Sigmoid colon (tissue), 3 donors: ENCODE data around the gene TNRC18.

Experiments
- CTCF ChIP-seq, 4 experiments: fragments of 450-650 bp in 3 of 4; fragments of 200-600 bp in 1 of 4; IDR thresholded peaks; one replicate each; pipeline ENCODE4 v1.5.1; 2016 to 2019; ENCODE audit warnings: antibody characterized with exemption in 4 of 4, mild to moderate bottlenecking in 3 of 4, moderate library complexity in 2 of 4
- POLR2A ChIP-seq, 2 donors: fragments of 450-650 bp; IDR thresholded peaks; one replicate each; pipeline ENCODE4 v1.6.1; 2016; ENCODE audit warnings: antibody characterized with exemption in 2 of 2, mild to moderate bottlenecking in 2 of 2, moderate library complexity in 2 of 2

GRCh38 chr7:5418285-5418582, 5.4 kb downstream of the TNRC18 start:
- no peak for TF ChIP-seq CTCF (IDR thresholded peaks at IDR 0.05)
- no peak for TF ChIP-seq POLR2A (IDR thresholded peaks at IDR 0.05)
